Nephron (organoid): ENCODE results near the gene PERCC1.
A peak's percentile ranks its signal among the peaks of the same experiment; 100 is the strongest.
"Not testable (repeated sequence)": the region's sequence is repeated elsewhere in the genome, so short reads cannot be mapped to it uniquely, and the experiment has no call there.

ENCODE experiments used
- H3K27ac Mint-ChIP-seq, 3 experiments: 2 replicates each; pipeline ENCODE4 v1.8.0; 2020; ENCODE audit warnings: mixed read lengths in 3 of 3, mild to moderate bottlenecking in 2 of 3, moderate library complexity in 1 of 3
- H3K27me3 Mint-ChIP-seq: 2 replicates; pipeline ENCODE4 v1.8.0; 2021; ENCODE audit warnings: low read depth, mild to moderate bottlenecking, moderate library complexity, mixed read lengths
- H3K36me3 Mint-ChIP-seq: 2 replicates; pipeline ENCODE4 v1.8.0; 2020; ENCODE audit warnings: low read depth, mixed read lengths
- H3K4me1 Mint-ChIP-seq: 2 replicates; pipeline ENCODE4 v1.8.0; 2020; ENCODE audit warnings: mixed read lengths
- H3K4me3 Mint-ChIP-seq, 3 experiments: 2 replicates each; pipeline ENCODE4 v1.8.0; 2020; ENCODE audit warnings: mild to moderate bottlenecking in 3 of 3, mixed read lengths in 3 of 3, moderate library complexity in 2 of 3
- H3K9me3 Mint-ChIP-seq: 2 replicates; pipeline ENCODE4 v1.8.0; 2020; ENCODE audit warnings: mixed read lengths
- TF ChIP-seq, protein P1 (sequence below), 3 experiments: fragments of 200-600 bp; sonication (generic); IDR thresholded peaks; one replicate each; pipeline ENCODE4 v1.5.0; 2021; ENCODE audit warnings: antibody characterized with exemption in 3 of 3; ENCODE audit not compliant: unreplicated experiment in 3 of 3

The PERCC1 gene

GRCh38 chr16:1466054-1466453 is 35.2 kb downstream of the PERCC1 start:
- H3K9me3 Mint-ChIP-seq = no peaks in the 10 kb centered on the region

GRCh38 chr16:1466968-1467521 is 36.2 kb downstream of the PERCC1 start:
- peaks cover 3% of the 10 kb centered on the region for H3K27me3 Mint-ChIP-seq
- H3K27ac Mint-ChIP-seq = no peak overlapping the region
- TF ChIP-seq, protein P1, sequence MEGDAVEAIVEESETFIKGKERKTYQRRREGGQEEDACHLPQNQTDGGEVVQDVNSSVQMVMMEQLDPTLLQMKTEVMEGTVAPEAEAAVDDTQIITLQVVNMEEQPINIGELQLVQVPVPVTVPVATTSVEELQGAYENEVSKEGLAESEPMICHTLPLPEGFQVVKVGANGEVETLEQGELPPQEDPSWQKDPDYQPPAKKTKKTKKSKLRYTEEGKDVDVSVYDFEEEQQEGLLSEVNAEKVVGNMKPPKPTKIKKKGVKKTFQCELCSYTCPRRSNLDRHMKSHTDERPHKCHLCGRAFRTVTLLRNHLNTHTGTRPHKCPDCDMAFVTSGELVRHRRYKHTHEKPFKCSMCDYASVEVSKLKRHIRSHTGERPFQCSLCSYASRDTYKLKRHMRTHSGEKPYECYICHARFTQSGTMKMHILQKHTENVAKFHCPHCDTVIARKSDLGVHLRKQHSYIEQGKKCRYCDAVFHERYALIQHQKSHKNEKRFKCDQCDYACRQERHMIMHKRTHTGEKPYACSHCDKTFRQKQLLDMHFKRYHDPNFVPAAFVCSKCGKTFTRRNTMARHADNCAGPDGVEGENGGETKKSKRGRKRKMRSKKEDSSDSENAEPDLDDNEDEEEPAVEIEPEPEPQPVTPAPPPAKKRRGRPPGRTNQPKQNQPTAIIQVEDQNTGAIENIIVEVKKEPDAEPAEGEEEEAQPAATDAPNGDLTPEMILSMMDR (IDR thresholded peaks at IDR 0.05; ENCODE audit: unreplicated experiment in 3 of 3) = no peak
- no peak overlapping the region for H3K4me3 Mint-ChIP-seq
- no peaks in the 10 kb centered on the region for H3K9me3 Mint-ChIP-seq
- peaks cover 4% of the 10 kb centered on the region for H3K4me1 Mint-ChIP-seq
- peaks cover 4% of the 10 kb centered on the region for H3K36me3 Mint-ChIP-seq

More at GRCh38 chr16:1466054-1466453, 35.2 kb downstream of the PERCC1 start:
- no peak overlapping the region for H3K27ac Mint-ChIP-seq
- H3K4me3 Mint-ChIP-seq = no peak overlapping the region
- TF ChIP-seq, protein P1 (IDR thresholded peaks at IDR 0.05; ENCODE audit: unreplicated experiment in 3 of 3) = no peak
- peaks cover 4% of the 10 kb centered on the region for H3K36me3 Mint-ChIP-seq
- H3K27me3 Mint-ChIP-seq = peaks cover 3% of the 10 kb centered on the region
- peaks cover 4% of the 10 kb centered on the region for H3K4me1 Mint-ChIP-seq

- Mint-ChIP-seq H3K27ac (no peak overlapping the region), H3K4me3 (no peak overlapping the region), H3K4me1 (peaks cover 9% of the 10 kb centered on the region), H3K36me3 (no peaks in the 10 kb centered on the region), H3K27me3 (peaks cover 3% of the 10 kb centered on the region), H3K9me3 (no peaks in the 10 kb centered on the region)
- TF ChIP-seq, protein P1 (IDR thresholded peaks at IDR 0.05; ENCODE audit: unreplicated experiment in 3 of 3) = no peak
These were observed 37.5 kb downstream of the PERCC1 start for GRCh38 chr16:1468426-1468810.

DNA sequence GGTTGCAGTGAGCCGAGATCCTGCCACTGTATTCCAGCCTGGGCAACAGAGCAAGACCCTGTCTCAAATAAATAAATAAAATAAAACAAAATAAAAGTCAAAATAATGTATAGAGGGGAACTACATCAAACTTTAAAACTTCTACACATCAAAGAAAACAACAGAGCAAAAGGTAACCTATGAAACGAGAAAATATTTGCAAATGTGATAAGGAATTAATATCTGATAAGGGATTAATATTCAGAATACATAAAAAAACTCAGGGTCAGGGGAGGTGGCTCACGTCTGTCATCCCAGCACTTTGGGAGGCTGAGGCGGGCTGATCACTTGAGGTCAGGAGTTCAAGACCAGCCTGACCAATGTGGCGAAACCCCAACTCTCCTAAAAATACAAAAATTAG is 38.3 kb downstream of the PERCC1 start:
- H3K27ac Mint-ChIP-seq, H3K4me1 Mint-ChIP-seq, H3K9me3 Mint-ChIP-seq, H3K4me3 Mint-ChIP-seq, H3K36me3 Mint-ChIP-seq, H3K27me3 Mint-ChIP-seq: not testable (repeated sequence)

GRCh38 chr16:1469693-1470201 is 38.9 kb downstream of the PERCC1 start:
- peaks cover 9% of the 10 kb centered on the region for H3K4me1 Mint-ChIP-seq
- no peaks in the 10 kb centered on the region for H3K9me3 Mint-ChIP-seq
- TF ChIP-seq, protein P1 (IDR thresholded peaks at IDR 0.05; ENCODE audit: unreplicated experiment in 3 of 3) = no peak
- peak overlapping the region in 2 of 3 experiments; percentile 7 to 25 for H3K27ac Mint-ChIP-seq
- H3K4me3 Mint-ChIP-seq = peak overlapping the region in 1 of 3 experiments; percentile 48
- H3K36me3 Mint-ChIP-seq = no peaks in the 10 kb centered on the region
- peaks cover 3% of the 10 kb centered on the region for H3K27me3 Mint-ChIP-seq

DNA sequence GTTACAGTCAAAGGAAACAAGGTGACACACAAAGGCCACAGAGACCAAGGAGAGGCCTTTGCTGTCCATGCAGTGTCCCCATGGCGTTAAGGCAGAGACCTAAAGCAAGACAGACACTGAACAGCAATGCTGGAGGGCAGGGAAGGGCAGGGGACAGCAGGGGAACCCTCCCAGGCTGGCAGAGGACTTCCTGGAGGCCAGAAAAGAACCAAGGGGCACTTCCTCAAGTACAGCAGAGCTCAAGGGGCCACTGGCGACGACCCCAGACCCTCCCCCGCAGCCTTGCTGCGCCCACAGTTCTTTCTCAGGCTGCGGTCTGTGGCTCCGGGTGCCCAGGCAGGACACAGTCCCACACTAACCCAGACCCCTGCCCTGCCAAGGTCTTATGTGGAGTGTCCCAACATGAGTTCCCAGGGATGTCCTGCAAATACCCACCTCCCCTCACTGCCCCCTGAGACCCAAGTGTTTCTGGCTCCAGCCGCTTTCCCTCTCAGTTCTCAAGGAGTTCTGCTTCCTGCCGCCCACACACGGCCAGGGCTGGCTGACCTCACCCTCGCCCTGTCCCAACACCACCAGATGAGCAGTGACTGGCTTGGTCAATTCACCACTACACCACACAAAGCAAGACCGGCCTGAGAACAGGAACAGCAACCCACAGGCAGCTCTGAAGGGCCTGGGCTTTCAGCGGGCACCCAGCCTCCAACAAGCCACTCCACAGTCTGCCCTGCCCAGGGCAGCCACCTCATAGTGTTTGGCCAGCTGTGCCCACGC is 39.8 kb downstream of the PERCC1 start:
- peaks cover 3% of the 10 kb centered on the region for H3K27me3 Mint-ChIP-seq
- peak overlapping the region; percentile 31 to 38 (median 34) for H3K4me3 Mint-ChIP-seq
- no peaks in the 10 kb centered on the region for H3K36me3 Mint-ChIP-seq
- H3K9me3 Mint-ChIP-seq = no peaks in the 10 kb centered on the region
- TF ChIP-seq, protein P1 (IDR thresholded peaks at IDR 0.05; ENCODE audit: unreplicated experiment in 3 of 3) = no peak
- peaks cover 9% of the 10 kb centered on the region for H3K4me1 Mint-ChIP-seq
- peak overlapping the region in 2 of 3 experiments; percentile 43 to 44 for H3K27ac Mint-ChIP-seq
